ENCODE data around the gene MLLT1.
"Not testable (repeated sequence)": the region's sequence is repeated elsewhere in the genome, so short reads cannot be mapped to it uniquely, and the experiment has no call there.

The MLLT1 gene

DNA sequence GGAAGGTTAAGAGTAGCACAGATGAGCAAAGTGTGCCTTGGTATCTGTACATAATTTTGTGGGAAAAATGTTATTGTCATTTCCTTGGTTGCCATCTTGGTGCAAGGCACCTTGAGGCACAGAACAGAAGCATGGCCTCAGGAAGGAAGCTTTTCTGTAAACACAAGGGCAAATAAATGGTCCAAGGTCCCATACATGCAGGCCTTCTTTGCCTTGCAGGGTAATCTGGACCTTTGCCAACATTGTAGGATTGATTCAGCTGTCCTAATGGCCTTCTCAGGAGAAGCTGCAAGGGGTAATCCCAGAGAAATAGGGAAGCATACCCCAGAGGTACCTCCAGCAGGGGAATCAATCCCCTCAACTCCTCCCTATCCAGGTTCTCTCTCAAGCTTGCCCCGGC is 9.0 kb upstream of the MLLT1 start:
- TF ChIP-seq MYC (IDR thresholded peaks at IDR 0.05; ENCODE audit: low read depth, low read length) = no peak
- no peak for TF ChIP-seq MAX (IDR thresholded peaks at IDR 0.05; ENCODE audit: low read depth, low read length)
- TF ChIP-seq CTCF (IDR thresholded peaks at IDR 0.05; ENCODE audit: low read depth, low read length) = no peak
- H3K4me3 ChIP-seq (ENCODE audit: low read depth, low read length) = no peak overlapping the region
- no peak for DNase-seq (ENCODE audit: low read depth)

DNA sequence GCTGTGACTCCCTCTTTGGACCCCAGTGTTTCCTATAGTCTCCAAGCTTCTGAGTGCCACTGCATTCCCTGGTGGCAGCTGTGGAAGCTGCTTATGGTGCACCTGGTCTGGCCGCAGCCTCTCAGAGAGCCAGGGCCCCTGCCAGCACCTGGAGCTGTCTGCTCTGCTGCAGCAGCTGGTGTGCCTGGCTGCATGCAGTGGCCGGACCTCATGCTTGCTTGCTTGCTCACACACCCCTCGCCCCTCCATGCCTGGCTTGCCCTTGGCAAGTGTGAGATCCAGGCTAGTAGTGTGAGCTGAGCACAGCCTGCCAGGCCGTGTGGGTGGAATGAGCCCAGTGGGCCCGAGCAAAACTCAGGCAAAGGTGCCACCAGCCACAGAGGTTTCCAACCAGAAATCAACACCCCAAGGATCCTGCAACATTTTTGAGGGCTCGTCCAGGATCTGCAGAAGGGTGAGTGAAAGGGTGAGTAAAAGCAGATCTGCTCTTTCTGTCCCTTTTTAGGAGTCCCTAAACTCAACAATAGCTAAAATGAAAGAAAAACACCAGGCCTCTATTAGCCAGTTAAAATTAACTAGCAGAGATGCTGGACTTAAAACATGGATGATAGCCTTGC is 7.6 kb upstream of the MLLT1 start:
- no peak for DNase-seq (ENCODE audit: low read depth)
- TF ChIP-seq POLR2A (IDR thresholded peaks at IDR 0.05; ENCODE audit: extremely low read depth, insufficient read length) (no peak), CTCF (IDR thresholded peaks at IDR 0.05; ENCODE audit: low read depth, low read length) (no peak), MYC (IDR thresholded peaks at IDR 0.05; ENCODE audit: low read depth, low read length) (no peak), MAX (IDR thresholded peaks at IDR 0.05; ENCODE audit: low read depth, low read length) (no peak)
- no peak overlapping the region for H3K4me3 ChIP-seq (ENCODE audit: low read depth, low read length)

DNA sequence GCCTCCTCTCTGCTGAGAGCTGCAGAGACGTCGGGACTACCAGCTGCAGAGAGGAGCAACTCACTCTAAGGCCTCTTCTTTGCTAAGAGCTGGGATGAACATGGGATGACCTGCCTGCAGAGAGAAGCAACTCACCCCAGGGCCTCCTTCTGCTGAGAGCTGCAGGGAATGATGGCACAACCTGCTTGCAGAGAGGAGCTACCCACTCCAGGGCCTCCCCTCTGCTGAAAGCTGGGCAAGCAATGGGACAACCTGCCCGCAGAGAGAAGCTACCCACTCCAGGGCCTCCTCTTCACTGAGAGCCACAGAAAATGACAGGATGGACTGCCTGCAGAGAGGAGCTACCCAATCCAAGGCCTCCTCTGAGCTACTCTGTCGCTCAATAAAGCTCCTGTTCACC is 6.9 kb upstream of the MLLT1 start:
- no peak overlapping the region for H3K4me3 ChIP-seq (ENCODE audit: low read depth, low read length)
- TF ChIP-seq MAX (IDR thresholded peaks at IDR 0.05; ENCODE audit: low read depth, low read length) (no peak), POLR2A (IDR thresholded peaks at IDR 0.05; ENCODE audit: extremely low read depth, insufficient read length) (no peak), CTCF (IDR thresholded peaks at IDR 0.05; ENCODE audit: low read depth, low read length) (no peak), MYC (IDR thresholded peaks at IDR 0.05; ENCODE audit: low read depth, low read length) (no peak)
- no peak for DNase-seq (ENCODE audit: low read depth)

DNA sequence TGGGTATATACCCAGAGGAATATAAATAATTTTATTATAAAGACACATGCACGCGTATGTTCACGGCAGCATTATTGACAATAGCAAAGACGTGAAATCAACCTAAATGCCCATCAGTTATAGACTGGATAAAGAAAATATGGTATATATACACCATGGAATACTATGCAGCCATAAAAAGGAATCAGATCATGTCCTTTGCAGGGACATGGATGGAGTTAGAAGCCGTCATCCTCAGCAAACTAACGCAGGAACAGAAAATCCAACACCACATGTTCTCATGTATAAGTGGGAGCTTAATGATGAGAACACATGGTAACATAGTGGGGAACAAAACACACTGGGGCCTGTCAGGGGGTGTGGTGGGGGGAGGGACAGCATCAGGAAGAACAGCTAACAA is 2.6 kb upstream of the MLLT1 start:
- H3K4me3 ChIP-seq (ENCODE audit: low read depth, low read length); DNase-seq (ENCODE audit: low read depth): not testable (repeated sequence)

- H3K4me3 ChIP-seq (ENCODE audit: low read depth, low read length) = peak overlapping the region; percentile 72
- no peak for DNase-seq (ENCODE audit: low read depth)
- no peak for TF ChIP-seq POLR2A (IDR thresholded peaks at IDR 0.05; ENCODE audit: extremely low read depth, insufficient read length)
- no peak for TF ChIP-seq MAX (IDR thresholded peaks at IDR 0.05; ENCODE audit: low read depth, low read length)
- TF ChIP-seq MYC (IDR thresholded peaks at IDR 0.05; ENCODE audit: low read depth, low read length) = no peak
- TF ChIP-seq CTCF (IDR thresholded peaks at IDR 0.05; ENCODE audit: low read depth, low read length) = no peak
These were observed 200 bp downstream of the MLLT1 start for GRCh38 chr19:6279620-6279930.

DNA sequence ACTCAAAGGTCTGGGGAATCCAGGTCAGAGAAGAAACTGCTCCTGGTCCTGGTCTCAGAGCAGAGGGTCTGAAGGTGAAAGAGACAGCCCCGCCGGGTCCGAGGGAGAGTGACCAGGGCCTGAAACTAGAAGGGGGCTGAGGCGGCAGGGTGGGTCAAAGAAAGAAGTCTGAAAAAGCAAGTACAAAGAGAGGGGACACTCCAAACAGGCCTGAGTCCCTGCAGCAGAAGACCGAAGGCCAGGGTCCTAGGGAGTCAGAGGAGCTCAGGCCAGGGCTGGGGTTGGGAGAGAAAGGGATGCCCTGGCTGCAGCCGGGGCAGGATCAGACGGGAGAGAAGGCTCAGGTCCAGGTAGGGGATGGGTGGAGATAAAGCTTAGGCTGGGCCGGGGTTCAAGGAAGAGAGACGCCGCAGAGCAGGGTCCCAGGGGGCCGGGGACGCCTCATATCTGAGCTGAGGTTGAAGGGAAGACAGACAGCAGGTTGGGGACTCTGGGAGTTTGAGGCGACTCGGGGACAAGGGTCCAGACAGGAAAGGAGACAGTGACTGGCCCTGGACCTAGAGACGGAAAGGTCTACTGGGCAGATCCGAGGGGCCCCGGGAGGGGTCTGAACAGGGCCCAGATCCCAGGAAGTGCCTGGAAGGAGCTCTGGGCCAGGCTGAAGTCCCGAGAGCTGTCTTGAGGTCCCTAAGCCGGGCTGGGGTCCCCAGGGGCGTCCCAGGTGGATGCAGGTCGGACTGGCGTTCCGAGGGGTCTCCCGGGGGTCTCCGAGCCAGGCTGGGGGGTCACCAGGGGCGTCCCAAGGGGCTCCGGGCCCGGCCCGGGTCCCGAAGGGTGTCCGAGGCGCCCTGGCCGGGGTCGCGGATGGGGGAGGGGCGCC is 795 bp downstream of the MLLT1 start:
- no peak for TF ChIP-seq POLR2A (IDR thresholded peaks at IDR 0.05; ENCODE audit: extremely low read depth, insufficient read length)
- no peak for TF ChIP-seq CTCF (IDR thresholded peaks at IDR 0.05; ENCODE audit: low read depth, low read length)
- no peak for TF ChIP-seq MAX (IDR thresholded peaks at IDR 0.05; ENCODE audit: low read depth, low read length)
- TF ChIP-seq MYC (IDR thresholded peaks at IDR 0.05; ENCODE audit: low read depth, low read length) = no peak
- peak; percentile 27 for DNase-seq (ENCODE audit: low read depth)
- peak overlapping the region; percentile 72 for H3K4me3 ChIP-seq (ENCODE audit: low read depth, low read length)
